Measurements from ENCODE around the gene IPO7. TPM values are rescaled to one million over a fixed set of nuclear protein-coding genes. Genes with fewer than 3 reads are reported as not detected.
A peak's percentile ranks its signal among the peaks of the same experiment; 100 is the strongest.
"Not testable (repeated sequence)": the region's sequence is repeated elsewhere in the genome, so short reads cannot be mapped to it uniquely, and the experiment has no call there.

IPO7 gene
- 129 and 141 TPM in 2 replicates for total RNA-seq
- long read RNA-seq, full-length matches to known transcripts = 53 of 195 reads
- long read RNA-seq, partial matches to known transcripts = 132 of 195 reads
- long read RNA-seq, other reads (novel, unspliced or antisense) = 10 of 195 reads

GRCh38 chr11:9384535-9385326 lies at the start of gene IPO7:
TSS of gene IPO7 (plus strand) at chr11:9384652. CDS start at chr11:9384764, 112 bp downstream.
- no peaks in the 10 kb centered on the region for H3K27me3 Mint-ChIP-seq
- H3K4me3 Mint-ChIP-seq (ENCODE audit: low read depth) = peak within 1 kb of the TSS; percentile 94
- peaks cover 16% of the 10 kb centered on the region for H3K4me1 Mint-ChIP-seq (ENCODE audit: low read depth)
- H3K9me3 Mint-ChIP-seq (ENCODE audit: low read depth) = peaks cover 4% of the 10 kb centered on the region
- TF ChIP-seq CTCF (IDR thresholded peaks at IDR 0.05; ENCODE audit: unreplicated experiment) = peak; percentile 25
- H3K36me3 Mint-ChIP-seq (ENCODE audit: insufficient read depth) = peaks cover 7% of the 10 kb centered on the region
- H3K27ac Mint-ChIP-seq = peak within 1 kb of the TSS; percentile 97
- peak; percentile 64 for DNase-seq (ENCODE audit: low spot score, unreplicated experiment)

- Mint-ChIP-seq H3K27me3 (peaks cover 3% of the 10 kb centered on the region), H3K4me1 (ENCODE audit: low read depth) (no peaks in the 10 kb centered on the region), H3K36me3 (ENCODE audit: insufficient read depth) (no peaks in the 10 kb centered on the region), H3K27ac (no peak overlapping the region), H3K4me3 (ENCODE audit: low read depth) (no peak overlapping the region), H3K9me3 (ENCODE audit: low read depth) (no peaks in the 10 kb centered on the region)
- no peak for TF ChIP-seq CTCF (IDR thresholded peaks at IDR 0.05; ENCODE audit: unreplicated experiment)
- DNase-seq (ENCODE audit: low spot score, unreplicated experiment) = no peak
Observed at GRCh38 chr11:9341638-9342178, 42.7 kb upstream of the IPO7 start.

GRCh38 chr11:9344061-9344680 lies 40.3 kb upstream of the IPO7 start:
- Mint-ChIP-seq H3K27ac (peak overlapping the region; percentile 5), H3K4me3 (ENCODE audit: low read depth) (no peak overlapping the region), H3K4me1 (ENCODE audit: low read depth) (no peaks in the 10 kb centered on the region), H3K27me3 (peaks cover 10% of the 10 kb centered on the region), H3K9me3 (ENCODE audit: low read depth) (no peaks in the 10 kb centered on the region), H3K36me3 (ENCODE audit: insufficient read depth) (no peaks in the 10 kb centered on the region)
- TF ChIP-seq CTCF (IDR thresholded peaks at IDR 0.05; ENCODE audit: unreplicated experiment) = no peak
- no peak for DNase-seq (ENCODE audit: low spot score, unreplicated experiment)

- no peak for TF ChIP-seq CTCF (IDR thresholded peaks at IDR 0.05; ENCODE audit: unreplicated experiment)
- Mint-ChIP-seq H3K4me3 (ENCODE audit: low read depth) (no peak overlapping the region), H3K27me3 (peaks cover 10% of the 10 kb centered on the region), H3K4me1 (ENCODE audit: low read depth) (no peaks in the 10 kb centered on the region), H3K9me3 (ENCODE audit: low read depth) (no peaks in the 10 kb centered on the region), H3K36me3 (ENCODE audit: insufficient read depth) (no peaks in the 10 kb centered on the region), H3K27ac (no peak overlapping the region)
- no peak for DNase-seq (ENCODE audit: low spot score, unreplicated experiment)
Observed at GRCh38 chr11:9347100-9347499, 37.4 kb upstream of the IPO7 start.

GRCh38 chr11:9347779-9348178 lies 36.7 kb upstream of the IPO7 start:
- not testable (repeated sequence) for H3K27ac Mint-ChIP-seq; H3K36me3 Mint-ChIP-seq (ENCODE audit: insufficient read depth); H3K4me3 Mint-ChIP-seq (ENCODE audit: low read depth); H3K9me3 Mint-ChIP-seq (ENCODE audit: low read depth); DNase-seq (ENCODE audit: low spot score, unreplicated experiment); H3K4me1 Mint-ChIP-seq (ENCODE audit: low read depth)
- peaks cover 10% of the 10 kb centered on the region for H3K27me3 Mint-ChIP-seq
